CD4-positive, alpha-beta T cell treated with Interleukin-4 for 4 hours (primary cell): Measurements from ENCODE around the gene ZNF416.

Experiments used
- DNase-seq: peaks from one replicate; pipeline ENCODE4 v3.0.0-alpha.2; 2020

Gene ZNF416

GRCh38 chr19:57578487-57579205 is at the start of gene ZNF416:
Gene ZNF416, minus strand, starts transcription at chr19:57578911. Its CDS starts 207 bp downstream, at chr19:57578704.
- DNase-seq, result peak; percentile 99

GRCh38 chr19:57623091-57623490 is 44.4 kb upstream of the ZNF416 start:
- DNase-seq, result no peak

GRCh38 chr19:57620673-57621348 is 42.1 kb upstream of the ZNF416 start:
- DNase-seq, result no peak

- DNase-seq, result no peak
These were observed 36.6 kb upstream of the ZNF416 start for GRCh38 chr19:57615346-57615745.

- peak; percentile 91 for DNase-seq
These were observed 35.4 kb upstream of the ZNF416 start, which contains the start of gene ZNF134 for GRCh38 chr19:57613941-57614743. Gene ZNF134, plus strand, starts transcription at chr19:57614242. Its CDS starts 5,227 bp downstream, at chr19:57619469.

- no peak for DNase-seq
These were observed 32.4 kb upstream of the ZNF416 start for GRCh38 chr19:57611113-57611512.

GRCh38 chr19:57606931-57607330 is 28.2 kb upstream of the ZNF416 start:
- DNase-seq, result no peak

GRCh38 chr19:57599761-57600383 is 21.2 kb upstream of the ZNF416 start, which contains the start of gene ZNF530:
Gene ZNF530, plus strand, starts transcription at chr19:57599885. Its CDS starts 4,461 bp downstream, at chr19:57604346.
- peak; percentile 88 for DNase-seq

GRCh38 chr19:57599377-57599760 is 20.7 kb upstream of the ZNF416 start:
- no peak for DNase-seq

GRCh38 chr19:57587529-57587928 is 8.8 kb upstream of the ZNF416 start:
- no peak for DNase-seq

- peak; percentile 94 for DNase-seq
These were observed 5.1 kb upstream of the ZNF416 start, which contains the start of gene ZIK1 for GRCh38 chr19:57583521-57584416. Gene ZIK1, plus strand, starts transcription at chr19:57584145. Its CDS starts 212 bp downstream, at chr19:57584357.

GRCh38 chr19:57583104-57583520 is 4.4 kb upstream of the ZNF416 start:
- DNase-seq, result no peak

- DNase-seq, result no peak
These were observed 2.0 kb downstream of the ZNF416 start for GRCh38 chr19:57576661-57577060.

- no peak for DNase-seq
These were observed 6.2 kb downstream of the ZNF416 start for GRCh38 chr19:57572415-57572947.

- no peak for DNase-seq
These were observed 8.0 kb downstream of the ZNF416 start for GRCh38 chr19:57570707-57571106.

- no peak for DNase-seq
These were observed 12.1 kb downstream of the ZNF416 start for GRCh38 chr19:57566396-57567265.

GRCh38 chr19:57563547-57563946 is 15.2 kb downstream of the ZNF416 start:
- DNase-seq, result no peak

GRCh38 chr19:57560049-57560491 is 18.6 kb downstream of the ZNF416 start:
- no peak for DNase-seq

- DNase-seq, result peak; percentile 87
These were observed 19.2 kb downstream of the ZNF416 start, which contains the start of gene ZNF550 for GRCh38 chr19:57559404-57560025. Gene ZNF550, minus strand, starts transcription at chr19:57559863. Its CDS starts 181 bp downstream, at chr19:57559682.

GRCh38 chr19:57559008-57559403 is 19.7 kb downstream of the ZNF416 start:
- no peak for DNase-seq
